ENCODE measurements around the gene AKR1C1.
"Not testable (repeated sequence)": the region's sequence is repeated elsewhere in the genome, so short reads cannot be mapped to it uniquely, and the experiment has no call there.

AKR1C1 gene

GRCh38 chr10:4991463-4991862 lies 28.2 kb downstream of the AKR1C1 start:
- H3K27ac Mint-ChIP-seq, H3K27me3 Mint-ChIP-seq, H3K9me3 Mint-ChIP-seq, H3K36me3 Mint-ChIP-seq, H3K4me3 Mint-ChIP-seq, H3K4me1 Mint-ChIP-seq: not testable (repeated sequence)

DNA sequence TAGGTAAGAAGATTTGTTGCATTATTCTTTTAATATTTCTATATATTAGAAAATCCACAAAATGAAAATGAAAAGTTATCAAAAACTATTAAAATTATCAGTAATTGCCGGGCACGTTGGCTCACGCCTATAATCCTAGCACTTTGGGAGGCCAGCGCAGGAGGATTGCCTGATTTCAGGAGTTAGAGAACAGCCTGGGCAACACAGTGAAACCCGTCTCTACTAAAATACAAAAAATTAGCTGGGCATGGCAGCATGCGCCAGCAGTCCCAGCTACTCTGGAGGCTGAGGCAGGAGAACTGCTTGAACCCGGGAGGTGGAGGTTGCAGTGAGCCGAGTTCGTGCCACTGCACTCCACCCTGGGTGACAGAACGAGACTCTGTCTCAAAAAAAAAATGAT lies 29.3 kb downstream of the AKR1C1 start:
- not testable (repeated sequence) for H3K36me3 Mint-ChIP-seq, H3K4me1 Mint-ChIP-seq, H3K4me3 Mint-ChIP-seq, H3K27me3 Mint-ChIP-seq, H3K9me3 Mint-ChIP-seq, H3K27ac Mint-ChIP-seq

GRCh38 chr10:4994260-4994659 lies 31.0 kb downstream of the AKR1C1 start:
- not testable (repeated sequence) for H3K4me1 Mint-ChIP-seq, H3K9me3 Mint-ChIP-seq, H3K27ac Mint-ChIP-seq, H3K36me3 Mint-ChIP-seq, H3K4me3 Mint-ChIP-seq, H3K27me3 Mint-ChIP-seq

- no peak overlapping the region for H3K4me3 Mint-ChIP-seq
- no peaks in the 10 kb centered on the region for H3K4me1 Mint-ChIP-seq
- no peaks in the 10 kb centered on the region for H3K9me3 Mint-ChIP-seq
- no peaks in the 10 kb centered on the region for H3K36me3 Mint-ChIP-seq
- H3K27me3 Mint-ChIP-seq, result peaks cover 2% of the 10 kb centered on the region
- H3K27ac Mint-ChIP-seq, result no peak overlapping the region
These were observed 35.5 kb downstream of the AKR1C1 start for GRCh38 chr10:4998671-4999070.

DNA sequence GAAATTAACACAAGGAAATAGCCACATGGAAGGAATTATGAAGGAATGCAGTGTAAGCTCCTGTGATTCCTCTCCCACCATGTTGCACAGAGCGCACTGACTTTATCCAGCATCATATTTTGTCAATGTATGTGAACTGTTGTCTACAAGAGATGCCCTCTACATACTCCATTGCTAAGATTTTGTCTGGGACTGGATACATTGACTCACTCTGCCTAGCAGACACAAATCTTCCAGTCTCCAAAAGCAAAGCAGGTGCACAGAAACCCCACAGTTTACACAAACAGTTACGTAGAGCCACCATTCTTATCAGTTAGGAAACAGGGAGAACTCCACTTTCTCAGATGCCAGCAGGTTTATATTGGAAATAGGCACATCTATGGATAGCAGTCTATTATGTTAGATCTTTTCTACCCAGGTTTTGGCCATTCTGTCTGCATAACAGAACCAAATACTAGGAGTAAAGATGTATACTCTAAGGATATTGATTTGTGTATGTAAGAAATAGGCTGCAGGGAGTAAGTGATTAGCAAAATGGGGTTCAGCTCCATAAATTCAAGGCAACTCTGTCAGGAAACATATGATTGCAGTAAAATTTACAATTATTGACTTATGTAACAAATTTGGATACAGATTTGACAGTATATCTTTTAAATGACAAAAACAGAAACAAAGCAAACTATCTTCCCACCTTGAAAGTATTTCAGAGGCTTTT lies 39.0 kb downstream of the AKR1C1 start:
- H3K36me3 Mint-ChIP-seq, result no peaks in the 10 kb centered on the region
- H3K4me3 Mint-ChIP-seq, result no peak overlapping the region
- no peaks in the 10 kb centered on the region for H3K4me1 Mint-ChIP-seq
- H3K9me3 Mint-ChIP-seq, result no peaks in the 10 kb centered on the region
- H3K27me3 Mint-ChIP-seq, result peaks cover 2% of the 10 kb centered on the region
- H3K27ac Mint-ChIP-seq, result no peak overlapping the region

- not testable (repeated sequence) for H3K4me1 Mint-ChIP-seq, H3K36me3 Mint-ChIP-seq, H3K27me3 Mint-ChIP-seq, H3K9me3 Mint-ChIP-seq, H3K27ac Mint-ChIP-seq, H3K4me3 Mint-ChIP-seq
These were observed 40.2 kb downstream of the AKR1C1 start, which contains the start of gene AKR1C2 for GRCh38 chr10:5003127-5004029. Gene AKR1C2 (minus strand): TSS chr10:5003857. CDS start chr10:5003835, 22 bp downstream.

- not testable (repeated sequence) for H3K36me3 Mint-ChIP-seq, H3K9me3 Mint-ChIP-seq, H3K27me3 Mint-ChIP-seq, H3K4me3 Mint-ChIP-seq, H3K4me1 Mint-ChIP-seq, H3K27ac Mint-ChIP-seq
These were observed 40.8 kb downstream of the AKR1C1 start for GRCh38 chr10:5004030-5004385.

- not testable (repeated sequence) for H3K4me3 Mint-ChIP-seq, H3K4me1 Mint-ChIP-seq, H3K36me3 Mint-ChIP-seq, H3K27ac Mint-ChIP-seq, H3K27me3 Mint-ChIP-seq, H3K9me3 Mint-ChIP-seq
These were observed 41.3 kb downstream of the AKR1C1 start for GRCh38 chr10:5004501-5004900.

GRCh38 chr10:5008857-5009548 lies 45.8 kb downstream of the AKR1C1 start:
- H3K9me3 Mint-ChIP-seq, H3K4me1 Mint-ChIP-seq, H3K27ac Mint-ChIP-seq, H3K36me3 Mint-ChIP-seq, H3K4me3 Mint-ChIP-seq, H3K27me3 Mint-ChIP-seq: not testable (repeated sequence)

GRCh38 chr10:5010043-5010442 lies 46.8 kb downstream of the AKR1C1 start:
- H3K27ac Mint-ChIP-seq, H3K36me3 Mint-ChIP-seq, H3K27me3 Mint-ChIP-seq, H3K9me3 Mint-ChIP-seq, H3K4me1 Mint-ChIP-seq, H3K4me3 Mint-ChIP-seq: not testable (repeated sequence)

- not testable (repeated sequence) for H3K9me3 Mint-ChIP-seq, H3K36me3 Mint-ChIP-seq, H3K4me3 Mint-ChIP-seq, H3K27me3 Mint-ChIP-seq, H3K4me1 Mint-ChIP-seq, H3K27ac Mint-ChIP-seq
These were observed 48.2 kb downstream of the AKR1C1 start for GRCh38 chr10:5011392-5011791.

GRCh38 chr10:5012595-5012994 lies 49.4 kb downstream of the AKR1C1 start:
- H3K9me3 Mint-ChIP-seq, result no peaks in the 10 kb centered on the region
- H3K36me3 Mint-ChIP-seq, result no peaks in the 10 kb centered on the region
- peaks cover 4% of the 10 kb centered on the region for H3K27me3 Mint-ChIP-seq
- no peak overlapping the region for H3K4me3 Mint-ChIP-seq
- H3K27ac Mint-ChIP-seq, result no peak overlapping the region
- no peaks in the 10 kb centered on the region for H3K4me1 Mint-ChIP-seq

GRCh38 chr10:5013385-5013784 lies 50.2 kb downstream of the AKR1C1 start:
- no peak overlapping the region for H3K4me3 Mint-ChIP-seq
- peaks cover 4% of the 10 kb centered on the region for H3K27me3 Mint-ChIP-seq
- H3K9me3 Mint-ChIP-seq, result no peaks in the 10 kb centered on the region
- no peaks in the 10 kb centered on the region for H3K36me3 Mint-ChIP-seq
- H3K27ac Mint-ChIP-seq, result no peak overlapping the region
- H3K4me1 Mint-ChIP-seq, result no peaks in the 10 kb centered on the region

GRCh38 chr10:5014200-5014910 lies 51.1 kb downstream of the AKR1C1 start:
- H3K27me3 Mint-ChIP-seq, H3K9me3 Mint-ChIP-seq, H3K4me3 Mint-ChIP-seq, H3K27ac Mint-ChIP-seq, H3K4me1 Mint-ChIP-seq, H3K36me3 Mint-ChIP-seq: not testable (repeated sequence)

DNA sequence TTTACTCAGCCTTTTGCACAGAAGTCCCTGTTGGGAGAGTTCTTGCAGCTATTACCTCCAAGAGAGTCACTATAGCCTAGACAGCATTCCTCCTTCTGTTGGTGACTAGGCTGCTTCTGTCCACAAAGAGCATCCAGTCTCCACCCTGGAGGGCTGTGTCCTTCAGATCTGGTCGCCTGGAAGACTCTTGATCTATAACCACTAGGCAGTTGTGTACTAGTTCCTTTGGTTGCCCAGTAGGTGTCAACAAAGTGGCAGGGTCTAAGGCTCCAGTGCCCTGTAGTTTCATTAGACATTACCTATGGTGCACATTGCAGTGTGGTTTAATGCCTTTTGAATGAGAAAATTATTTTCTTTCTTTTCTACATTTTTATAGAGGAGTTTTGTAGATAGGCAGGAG lies 51.7 kb downstream of the AKR1C1 start:
- Mint-ChIP-seq H3K4me1 (no peaks in the 10 kb centered on the region), H3K27me3 (peaks cover 4% of the 10 kb centered on the region), H3K27ac (no peak overlapping the region), H3K9me3 (no peaks in the 10 kb centered on the region), H3K4me3 (no peak overlapping the region), H3K36me3 (no peaks in the 10 kb centered on the region)

DNA sequence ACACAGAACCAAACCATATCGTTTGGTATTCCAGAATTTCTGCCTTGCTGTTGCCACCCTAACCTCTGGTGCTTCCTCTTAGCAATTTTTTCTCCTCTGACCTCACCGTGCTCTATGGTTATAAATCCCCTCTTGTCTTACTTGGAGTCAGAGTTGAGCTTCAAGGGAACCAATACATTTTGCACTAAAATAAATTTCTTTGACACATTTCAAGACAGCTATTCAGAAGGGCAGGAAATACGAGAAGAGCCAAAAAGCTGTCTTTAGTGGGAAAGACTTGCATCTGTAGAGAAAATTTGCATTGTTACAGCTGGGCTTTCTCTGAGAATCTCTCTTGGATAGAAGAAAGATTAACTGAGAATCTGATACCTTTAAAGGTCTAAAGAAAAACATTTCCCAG lies 54.9 kb downstream of the AKR1C1 start:
- H3K4me3 Mint-ChIP-seq, result no peak overlapping the region
- H3K36me3 Mint-ChIP-seq, result no peaks in the 10 kb centered on the region
- no peak overlapping the region for H3K27ac Mint-ChIP-seq
- H3K27me3 Mint-ChIP-seq, result peaks cover 4% of the 10 kb centered on the region
- H3K9me3 Mint-ChIP-seq, result no peaks in the 10 kb centered on the region
- H3K4me1 Mint-ChIP-seq, result no peaks in the 10 kb centered on the region

Data from activated naive CD4-positive, alpha-beta T cell treated with anti-CD3 and anti-CD28 coated beads, Interleukin-2, amount 50 U/mL, for 24 hours (primary cell).